Hematopoietic multipotent progenitor cell (in vitro differentiated cells): ENCODE data around the gene TPX2. TPM values are rescaled to one million over a fixed set of nuclear protein-coding genes. Genes with fewer than 3 reads are reported as not detected.

Experiments
- DNase-seq, 3 donors: peaks; one replicate each; pipeline ENCODE4 v3.0.0-alpha.2; 2011 to 2015; ENCODE audit warnings: low read depth in 2 of 3, low spot score in 2 of 3
- total RNA-seq: library from RNA; depleted of rRNA; stranded (reverse); fragments of >200 nt; gene quantifications from one replicate; pipeline ENCODE4 v1.2.3, GENCODE V29; 2012

Gene TPX2
- total RNA-seq, 1 donor, result 5.1 TPM

GRCh38 chr20:31830406-31830981 lies 91.4 kb downstream of the TPX2 start:
- no peak for DNase-seq

GRCh38 chr20:31831211-31831610 lies 92.1 kb downstream of the TPX2 start:
- DNase-seq, result no peak

DNA sequence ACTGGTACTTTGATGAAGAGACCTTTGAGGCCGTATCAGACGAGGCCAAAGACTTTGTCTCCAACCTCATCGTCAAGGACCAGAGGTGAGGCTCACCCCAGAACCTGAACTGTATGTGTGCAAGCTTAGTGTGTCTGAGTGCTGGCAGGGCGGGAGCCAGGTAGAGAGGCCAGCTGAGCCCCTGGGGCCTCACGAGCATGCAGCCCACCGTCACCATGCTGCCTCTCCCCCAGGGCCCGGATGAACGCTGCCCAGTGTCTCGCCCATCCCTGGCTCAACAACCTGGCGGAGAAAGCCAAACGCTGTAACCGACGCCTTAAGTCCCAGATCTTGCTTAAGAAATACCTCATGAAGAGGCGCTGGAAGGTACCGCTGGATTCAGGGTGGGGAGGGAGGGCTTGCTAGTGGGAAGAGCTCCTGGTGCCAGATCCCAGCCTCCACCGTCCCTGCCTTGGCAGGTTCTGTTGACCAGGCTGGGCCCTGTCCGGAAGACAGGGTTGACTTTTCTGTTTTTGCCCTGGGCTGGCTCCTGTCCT lies 92.7 kb downstream of the TPX2 start:
- no peak for DNase-seq

- peak in 2 of 3 donors; percentile 52 to 66 for DNase-seq
Observed at GRCh38 chr20:31833130-31833930, 94.2 kb downstream of the TPX2 start.

DNA sequence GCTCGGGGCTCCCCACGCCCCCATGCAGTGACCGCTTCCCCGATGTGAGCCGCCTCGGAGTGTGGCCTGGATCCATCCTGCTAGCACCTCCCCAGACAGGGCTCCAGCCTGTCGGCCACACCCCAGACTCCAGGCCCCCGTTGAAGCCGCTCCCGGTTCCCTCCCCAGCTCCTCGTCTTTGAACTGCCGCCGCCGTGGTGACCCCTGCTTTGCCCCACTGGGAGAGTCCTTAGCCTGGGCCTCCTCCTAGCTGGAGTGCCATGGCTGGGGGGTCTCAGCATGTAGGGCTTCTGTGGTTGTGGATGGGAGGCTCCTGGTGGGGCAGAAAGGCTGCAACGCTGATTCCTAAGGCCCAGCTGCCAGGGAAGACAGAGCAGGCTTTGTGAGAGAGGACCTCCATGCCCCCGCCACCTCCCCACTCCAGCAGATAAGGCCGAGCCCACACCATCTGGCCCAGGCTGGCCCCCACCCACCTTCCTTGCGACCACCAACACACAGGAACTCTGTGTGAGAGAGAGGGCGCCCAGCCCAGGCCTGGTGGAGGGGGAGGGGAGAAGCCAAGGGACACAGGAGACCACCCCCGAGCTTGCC lies 94.9 kb downstream of the TPX2 start:
- no peak for DNase-seq

DNA sequence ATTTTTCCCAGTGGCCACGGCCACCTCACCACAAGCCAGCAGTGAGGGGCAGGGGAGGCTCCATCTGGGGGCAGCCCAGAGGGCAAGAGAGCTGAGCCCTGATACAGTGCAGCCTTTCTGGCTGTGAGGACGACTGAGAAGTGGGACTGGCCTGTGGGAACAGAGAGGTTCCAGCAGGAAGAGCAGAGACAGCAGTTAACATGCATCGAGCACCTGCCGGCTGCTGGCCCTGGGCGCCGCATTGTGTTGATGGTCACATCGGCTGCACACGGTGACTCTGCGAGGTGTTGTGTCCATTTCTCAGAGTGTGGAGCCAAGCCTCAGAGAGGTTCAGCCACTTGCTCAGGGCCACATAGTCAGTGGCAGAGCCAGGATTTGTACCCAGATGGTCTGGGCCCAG lies 96.5 kb downstream of the TPX2 start:
- no peak for DNase-seq

DNA sequence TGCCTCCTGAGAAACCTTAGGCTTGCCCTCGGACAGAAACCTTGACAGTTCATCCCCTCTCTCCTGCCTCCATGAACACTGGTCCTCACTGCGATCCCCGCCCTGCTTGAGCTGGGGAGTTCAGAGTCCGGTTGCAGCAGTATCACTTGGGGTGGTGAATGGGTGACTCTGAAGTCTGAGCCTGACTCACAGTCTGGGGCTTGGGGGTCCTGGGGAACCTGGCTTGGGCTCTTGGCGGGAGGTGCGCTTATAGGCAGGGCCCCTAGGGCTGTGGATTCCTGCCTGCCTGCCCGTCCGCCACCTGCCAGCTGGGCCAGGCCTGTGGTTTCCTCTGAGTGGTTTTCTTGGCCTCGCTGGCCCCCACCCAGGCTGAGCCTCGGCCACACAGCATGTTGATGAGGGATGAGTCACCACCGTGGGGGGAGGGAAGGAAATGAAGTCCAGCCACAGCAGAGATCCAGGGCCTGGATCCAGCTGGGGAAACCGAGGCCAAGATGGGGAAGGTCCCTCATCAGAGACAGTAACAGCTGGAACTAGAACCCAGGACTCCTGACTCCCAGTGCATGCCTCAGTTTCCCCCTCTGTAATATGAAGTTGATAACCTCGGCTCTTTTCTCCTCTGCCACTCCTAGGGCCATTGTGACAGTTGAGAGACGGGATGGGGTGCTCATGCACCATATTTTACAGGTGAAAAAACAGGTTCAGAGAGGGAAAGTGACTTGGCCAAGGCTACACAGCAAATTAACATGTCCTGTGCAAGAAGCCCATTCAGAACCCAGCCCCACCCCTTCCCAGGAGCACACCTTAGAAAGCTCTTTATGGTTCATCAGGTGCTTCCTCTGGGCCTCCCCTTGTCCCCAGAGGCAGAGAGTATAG lies 97.1 kb downstream of the TPX2 start:
- peak in 2 of 3 donors; percentile 94 to 96 for DNase-seq

DNA sequence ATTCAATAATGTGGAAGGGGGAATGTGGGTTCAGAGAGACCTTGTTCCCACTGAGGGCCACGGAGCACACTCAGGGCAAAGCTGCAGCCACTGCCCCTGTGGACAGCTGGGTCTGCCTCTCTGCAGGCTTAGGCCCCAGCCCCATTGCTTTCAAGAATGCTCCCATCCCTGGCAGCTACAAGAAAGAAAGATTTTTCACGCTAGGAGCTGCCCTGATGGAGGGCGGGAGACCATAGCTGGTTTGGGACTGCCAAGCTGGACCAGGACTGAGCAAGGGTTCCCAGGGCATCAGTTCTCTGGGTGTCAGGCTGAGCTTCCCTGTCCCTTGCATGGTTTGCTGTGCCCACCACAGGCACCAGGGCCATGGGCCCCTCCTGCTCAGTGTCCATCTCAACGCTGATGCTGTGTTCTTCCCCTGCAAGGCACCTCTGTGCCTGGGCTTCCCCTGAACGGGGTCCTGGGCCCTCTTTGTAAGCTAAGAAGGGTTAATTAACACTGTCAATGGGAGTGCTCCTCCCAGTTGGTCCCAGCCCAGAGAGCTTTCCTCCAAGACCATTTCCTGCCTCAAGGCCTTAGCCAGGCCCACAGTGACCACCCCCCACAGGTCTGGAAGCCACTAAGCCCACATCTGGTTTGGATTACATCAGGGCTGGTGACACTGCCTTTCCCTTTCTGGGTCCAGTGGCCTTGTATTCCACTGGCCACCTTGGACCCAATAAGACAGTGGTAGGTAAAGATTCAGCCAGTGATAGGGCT lies 97.9 kb downstream of the TPX2 start:
- DNase-seq, result no peak

DNA sequence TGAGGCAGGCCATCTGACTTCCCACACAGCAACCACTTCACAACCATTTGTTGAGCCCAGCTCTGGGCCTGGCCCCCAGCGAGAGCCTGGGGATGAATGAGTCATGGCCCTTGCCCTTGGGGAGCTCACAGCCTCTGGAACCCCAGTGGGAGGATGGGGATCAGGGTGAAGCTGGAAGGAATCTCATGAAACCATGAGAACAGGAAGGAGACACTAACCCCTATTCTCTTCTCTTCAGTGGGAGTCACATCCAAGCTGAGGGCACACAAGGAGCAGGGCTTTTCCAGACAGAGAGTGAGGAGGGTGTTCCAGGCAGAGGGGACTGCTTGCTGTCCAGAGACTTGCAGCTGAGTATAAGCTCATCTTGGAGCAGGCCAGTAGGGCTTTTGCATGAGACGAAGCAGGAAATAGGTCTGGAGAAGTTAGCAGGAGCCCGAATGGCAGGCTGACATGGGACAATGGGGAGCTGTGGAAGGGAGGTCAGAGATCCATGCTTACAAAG lies 98.9 kb downstream of the TPX2 start:
- peak in 1 of 3 donors; percentile 48 for DNase-seq

- no peak for DNase-seq
Observed at GRCh38 chr20:31838646-31839292, 99.7 kb downstream of the TPX2 start.

- DNase-seq, result no peak
Observed at GRCh38 chr20:31839782-31840487, 100.8 kb downstream of the TPX2 start.

- no peak for DNase-seq
Observed at GRCh38 chr20:31840906-31841816, 102.1 kb downstream of the TPX2 start.

DNA sequence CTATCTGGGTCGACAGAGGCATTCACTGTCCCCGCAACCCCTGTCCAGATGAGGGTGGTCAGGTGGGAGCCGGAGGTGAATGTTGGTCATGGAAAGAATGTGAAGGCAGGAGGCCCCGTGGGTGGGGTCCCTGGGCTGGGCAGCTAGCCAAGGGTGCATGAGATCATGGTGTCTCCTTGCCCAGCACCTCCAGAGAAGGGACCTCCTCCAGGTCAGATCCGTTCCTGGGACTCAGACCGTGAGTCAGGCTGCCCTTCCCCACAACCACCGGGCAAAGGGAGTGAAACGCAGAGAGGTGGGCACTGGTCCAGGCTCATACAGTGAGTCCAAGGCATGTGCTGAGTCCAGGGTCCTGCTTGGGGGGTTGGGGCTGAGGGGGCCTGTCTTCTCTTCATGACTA lies 102.8 kb downstream of the TPX2 start:
- no peak for DNase-seq

DNA sequence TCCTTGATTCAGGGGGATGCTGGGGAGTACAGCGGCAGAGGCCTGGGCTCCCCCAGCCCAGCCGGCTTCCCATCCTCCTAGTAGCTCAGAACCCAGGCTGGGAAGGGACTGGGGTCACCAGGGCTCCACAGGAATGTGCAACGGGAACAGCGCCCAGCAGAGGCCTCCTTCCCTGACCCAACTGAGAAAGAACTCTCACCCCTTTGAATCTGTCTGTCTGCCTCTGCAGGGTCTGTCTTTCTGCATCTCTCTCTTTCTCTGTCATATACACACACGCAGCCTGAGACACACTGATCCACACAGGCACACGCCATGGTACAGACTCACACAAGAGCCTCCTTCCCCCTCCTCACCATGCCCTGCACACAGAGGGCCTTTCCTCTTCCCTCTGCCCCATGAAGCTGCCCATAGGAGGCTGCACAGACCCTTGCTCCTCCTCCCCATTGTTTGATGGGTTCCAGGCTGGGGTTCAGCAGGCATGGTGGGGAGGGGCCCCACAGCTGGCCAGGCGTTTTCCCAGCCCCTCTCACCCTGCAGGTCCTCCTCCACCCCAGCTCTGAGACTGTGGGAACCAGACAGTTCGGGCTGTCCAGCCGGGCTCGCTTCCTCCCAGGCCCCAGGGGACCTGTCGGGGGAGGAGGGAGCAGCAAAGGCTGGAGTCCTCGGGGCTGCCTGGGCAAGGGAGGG lies 103.5 kb downstream of the TPX2 start:
- no peak for DNase-seq

DNA sequence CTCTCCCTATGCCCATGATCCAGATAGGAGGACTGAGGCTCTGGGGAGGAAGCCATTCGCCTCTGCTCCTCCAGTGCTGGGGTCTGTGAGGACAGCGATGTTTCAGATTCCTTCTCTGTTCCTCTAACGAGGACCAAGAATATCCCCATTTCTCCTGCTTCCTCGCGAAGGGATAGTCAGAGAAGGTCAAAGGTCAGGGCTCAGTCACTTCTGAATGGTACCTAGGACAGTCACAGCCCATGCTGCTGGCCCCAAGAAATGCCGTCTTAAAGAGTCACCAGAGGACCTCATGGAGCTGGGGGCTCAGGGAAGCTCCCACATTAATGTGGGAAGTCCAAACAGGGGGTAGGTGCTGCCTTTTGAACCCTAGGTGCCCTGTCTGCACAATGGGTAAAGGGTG lies 104.2 kb downstream of the TPX2 start:
- DNase-seq, result no peak

GRCh38 chr20:31843881-31844280 lies 104.8 kb downstream of the TPX2 start:
- no peak for DNase-seq

DNA sequence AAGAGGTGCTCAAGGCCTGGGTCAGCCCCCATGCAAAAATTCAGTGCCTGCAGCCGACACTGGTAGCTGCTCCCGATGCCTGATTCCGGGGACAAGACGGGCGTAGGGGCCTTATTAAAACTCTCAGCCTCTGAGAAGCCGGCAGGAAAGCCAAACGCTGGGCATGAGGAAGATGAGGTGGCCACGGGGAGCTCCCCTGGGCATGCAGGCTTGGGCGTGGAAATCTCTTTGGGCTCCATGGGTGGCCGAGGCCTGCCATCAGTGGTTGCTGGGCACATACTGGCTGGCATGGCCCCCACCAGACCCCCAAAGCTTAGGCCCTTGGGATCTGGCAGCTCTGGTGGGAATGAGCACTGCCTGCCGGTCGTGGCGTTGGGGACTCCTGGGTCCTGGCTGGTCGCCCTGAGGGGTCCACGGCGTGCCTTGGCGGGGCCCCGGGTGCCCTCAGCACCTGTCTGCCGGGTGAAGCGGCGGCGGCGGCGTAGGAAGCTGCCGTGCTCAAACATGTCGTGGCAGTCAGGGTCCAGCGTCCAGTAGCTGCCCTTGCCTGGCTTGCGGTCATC lies 105.7 kb downstream of the TPX2 start:
- no peak for DNase-seq
